Measurements from ENCODE around the gene M1AP.
A peak's percentile ranks its signal among the peaks of the same experiment; 100 is the strongest.

The M1AP gene

DNA sequence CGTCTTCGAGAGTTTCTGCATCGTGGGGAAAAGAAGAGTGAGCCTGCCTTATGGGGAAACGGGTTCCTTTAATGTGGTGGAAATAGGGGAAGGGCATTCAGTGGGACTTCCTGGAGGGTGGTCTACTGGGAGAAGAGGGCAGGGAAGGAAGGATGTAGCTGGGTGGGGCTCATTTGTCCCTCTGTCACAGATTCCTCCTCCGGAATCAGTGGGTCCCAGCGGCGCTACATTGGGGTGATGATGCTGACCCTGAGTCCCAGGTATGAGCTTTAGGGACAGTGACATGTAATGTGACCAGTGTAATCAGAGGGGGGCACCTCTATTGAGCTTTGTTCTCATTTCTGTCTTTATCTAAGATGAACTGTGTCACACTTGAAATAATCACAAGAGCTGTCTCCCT lies 116.5 kb downstream of the M1AP start:
- DNase-seq (ENCODE audit: insufficient read length, low spot score) (no peak), FAIRE-seq (no peak)
- TF ChIP-seq PAX5 (IDR thresholded peaks at IDR 0.05; ENCODE audit: insufficient read depth, low read length, severe bottlenecking), result no peak
- no peak for TF ChIP-seq POU2F2 (IDR thresholded peaks at IDR 0.05; ENCODE audit: low read depth, low read length)
- TF ChIP-seq POLR2AphosphoS5 (IDR thresholded peaks at IDR 0.05; ENCODE audit: low read depth, low read length), result no peak
- TF ChIP-seq POLR2A (IDR thresholded peaks at IDR 0.05; ENCODE audit: low read depth, low read length), result no peak
- no peak for TF ChIP-seq TAF1 (IDR thresholded peaks at IDR 0.05; ENCODE audit: low read depth, low read length)
- no peak for TF ChIP-seq SPI1 (IDR thresholded peaks at IDR 0.05; ENCODE audit: low read depth, low read length)

DNA sequence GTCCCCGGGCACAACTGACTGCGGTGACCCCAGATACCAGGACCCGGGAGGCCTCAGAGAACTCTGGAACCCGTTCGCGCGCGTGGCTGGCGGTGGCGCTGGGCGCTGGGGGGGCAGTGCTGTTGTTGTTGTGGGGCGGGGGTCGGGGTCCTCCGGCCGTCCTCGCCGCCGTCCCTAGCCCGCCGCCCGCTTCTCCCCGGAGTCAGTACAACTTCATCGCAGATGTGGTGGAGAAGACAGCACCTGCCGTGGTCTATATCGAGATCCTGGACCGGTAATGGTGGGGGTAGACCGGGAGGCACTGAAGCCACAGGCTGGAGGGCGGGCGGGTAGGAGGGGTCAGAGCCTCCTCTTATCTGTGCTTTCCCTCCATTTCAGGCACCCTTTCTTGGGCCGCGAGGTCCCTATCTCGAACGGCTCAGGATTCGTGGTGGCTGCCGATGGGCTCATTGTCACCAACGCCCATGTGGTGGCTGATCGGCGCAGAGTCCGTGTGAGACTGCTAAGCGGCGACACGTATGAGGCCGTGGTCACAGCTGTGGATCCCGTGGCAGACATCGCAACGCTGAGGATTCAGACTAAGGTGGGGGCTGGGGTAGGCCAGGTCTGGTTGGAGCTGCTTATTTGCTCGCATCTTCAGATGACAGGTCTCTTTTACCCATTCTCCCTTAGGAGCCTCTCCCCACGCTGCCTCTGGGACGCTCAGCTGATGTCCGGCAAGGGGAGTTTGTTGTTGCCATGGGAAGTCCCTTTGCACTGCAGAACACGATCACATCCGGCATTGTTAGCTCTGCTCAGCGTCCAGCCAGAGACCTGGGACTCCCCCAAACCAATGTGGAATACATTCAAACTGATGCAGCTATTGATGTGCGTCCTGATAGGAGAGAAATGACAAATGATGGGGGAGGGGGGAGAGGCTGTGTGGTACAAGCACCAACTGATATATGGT lies 117.6 kb downstream of the M1AP start:
- DNase-seq (ENCODE audit: insufficient read length, low spot score) (no peak), FAIRE-seq (peak; percentile 62)
- 0 out of 2 replicates have a peak, but pooled peaks have one; percentile 6 for TF ChIP-seq POU2F2 (IDR thresholded peaks at IDR 0.05; ENCODE audit: low read depth, low read length)
- peak; percentile 79 for TF ChIP-seq POLR2A (IDR thresholded peaks at IDR 0.05; ENCODE audit: low read depth, low read length)
- no peak for TF ChIP-seq PAX5 (IDR thresholded peaks at IDR 0.05; ENCODE audit: insufficient read depth, low read length, severe bottlenecking)
- no peak for TF ChIP-seq SPI1 (IDR thresholded peaks at IDR 0.05; ENCODE audit: low read depth, low read length)
- no peak for TF ChIP-seq TAF1 (IDR thresholded peaks at IDR 0.05; ENCODE audit: low read depth, low read length)
- TF ChIP-seq POLR2AphosphoS5 (IDR thresholded peaks at IDR 0.05; ENCODE audit: low read depth, low read length), result peak; percentile 35; the same call in 1 of the 2 replicates

DNA sequence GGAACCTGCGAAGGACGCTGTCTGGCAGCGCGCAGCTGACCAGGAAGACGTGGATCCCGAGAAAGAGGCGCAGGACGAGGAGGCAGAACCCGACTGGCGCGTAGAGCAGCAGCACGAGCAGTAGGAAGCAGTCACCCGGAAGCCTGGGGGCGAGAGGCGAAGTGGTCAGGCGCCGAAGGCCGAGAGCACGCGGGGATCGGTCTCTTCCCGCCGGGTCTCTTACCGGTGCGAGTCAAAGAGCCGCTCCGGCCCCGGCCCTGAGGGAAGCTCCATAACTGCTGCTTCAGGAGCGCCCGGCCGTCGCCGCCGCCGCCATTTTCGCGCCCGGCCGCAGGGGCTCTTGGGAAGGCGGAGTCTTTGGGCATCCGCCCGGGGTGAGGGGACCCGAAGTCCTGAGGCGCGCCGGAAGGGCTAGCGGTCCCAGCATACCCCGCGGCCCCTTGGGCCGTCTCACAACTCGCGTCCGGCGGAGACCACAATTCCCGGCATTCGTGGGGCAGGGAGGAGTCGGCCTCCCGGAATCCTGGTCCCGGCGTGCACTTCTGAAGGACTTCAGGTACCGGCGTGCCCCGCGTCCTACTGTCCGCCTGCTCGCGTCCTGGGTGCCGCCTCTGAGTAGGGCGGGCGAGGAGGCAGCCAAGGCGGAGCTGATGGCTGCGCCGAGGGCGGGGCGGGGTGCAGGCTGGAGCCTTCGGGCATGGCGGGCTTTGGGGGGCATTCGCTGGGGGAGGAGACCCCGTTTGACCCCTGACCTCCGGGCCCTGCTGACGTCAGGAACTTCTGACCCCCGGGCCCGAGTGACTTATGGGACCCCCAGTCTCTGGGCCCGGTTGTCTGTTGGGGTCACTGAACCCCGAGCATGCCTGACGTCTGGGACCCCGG lies 118.5 kb downstream of the M1AP start, which contains the start of the genes AUP1 and HTRA2:
Gene AUP1 (minus strand): TSS at position 350 of the 882 bp plus-strand sequence. CDS start 77 bp downstream, at position 273.
Gene HTRA2 (plus strand): TSS at position 577 of the 882 bp plus-strand sequence. CDS start 74 bp downstream, at position 651.
- FAIRE-seq (peak; percentile 95), DNase-seq (ENCODE audit: insufficient read length, low spot score) (peak; percentile 99)
- TF ChIP-seq POLR2A (IDR thresholded peaks at IDR 0.05; ENCODE audit: low read depth, low read length) (no peak; the same call in 1 of the 2 replicates), POLR2AphosphoS5 (IDR thresholded peaks at IDR 0.05; ENCODE audit: low read depth, low read length) (peak; percentile 84), TAF1 (IDR thresholded peaks at IDR 0.05; ENCODE audit: low read depth, low read length) (peak; percentile 89; the same call in 1 of the 2 replicates), POU2F2 (IDR thresholded peaks at IDR 0.05; ENCODE audit: low read depth, low read length) (0 out of 2 replicates have a peak, but pooled peaks have one; percentile 26)

DNA sequence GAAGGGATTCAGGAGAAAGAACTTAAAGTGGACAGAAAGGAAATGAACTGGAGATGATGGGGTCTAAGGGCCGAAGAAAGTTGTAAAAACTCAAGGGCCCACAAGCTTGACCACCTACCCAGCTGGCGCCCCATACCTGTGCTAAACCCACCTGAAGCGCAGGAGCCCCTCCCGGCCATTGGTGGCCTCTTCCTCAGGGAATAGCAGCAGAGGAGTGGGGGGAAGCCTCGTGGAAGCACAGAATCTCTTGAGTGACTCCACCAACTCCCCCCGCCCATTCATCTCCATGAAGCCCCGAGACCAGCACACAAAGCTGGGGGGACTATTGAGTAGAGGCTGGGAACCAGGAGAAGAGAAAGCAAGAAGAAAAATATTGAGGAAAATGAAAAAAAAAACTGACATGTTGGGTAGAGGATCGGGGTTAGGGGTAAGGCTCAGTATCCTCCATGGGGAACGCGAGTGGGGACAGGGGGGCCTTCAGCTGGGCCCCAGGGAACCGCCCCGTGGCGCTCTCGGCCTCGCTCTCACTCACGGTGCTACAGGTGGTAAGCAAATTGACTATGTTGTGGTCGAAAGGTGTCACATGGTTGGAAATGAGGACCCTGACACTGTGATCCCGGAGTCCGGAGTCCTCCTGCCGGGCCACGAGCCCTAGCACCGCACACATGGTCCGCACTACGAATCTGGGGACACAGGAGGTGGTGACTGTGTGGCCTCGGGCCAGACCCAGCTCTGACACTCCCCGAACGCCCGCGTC lies 119.4 kb downstream of the M1AP start:
- no peak for FAIRE-seq
- DNase-seq (ENCODE audit: insufficient read length, low spot score), result no peak
- no peak for TF ChIP-seq SPI1 (IDR thresholded peaks at IDR 0.05; ENCODE audit: low read depth, low read length)
- 0 out of 2 replicates have a peak, but pooled peaks have one; percentile 13 for TF ChIP-seq POLR2AphosphoS5 (IDR thresholded peaks at IDR 0.05; ENCODE audit: low read depth, low read length)
- TF ChIP-seq TAF1 (IDR thresholded peaks at IDR 0.05; ENCODE audit: low read depth, low read length), result no peak

DNA sequence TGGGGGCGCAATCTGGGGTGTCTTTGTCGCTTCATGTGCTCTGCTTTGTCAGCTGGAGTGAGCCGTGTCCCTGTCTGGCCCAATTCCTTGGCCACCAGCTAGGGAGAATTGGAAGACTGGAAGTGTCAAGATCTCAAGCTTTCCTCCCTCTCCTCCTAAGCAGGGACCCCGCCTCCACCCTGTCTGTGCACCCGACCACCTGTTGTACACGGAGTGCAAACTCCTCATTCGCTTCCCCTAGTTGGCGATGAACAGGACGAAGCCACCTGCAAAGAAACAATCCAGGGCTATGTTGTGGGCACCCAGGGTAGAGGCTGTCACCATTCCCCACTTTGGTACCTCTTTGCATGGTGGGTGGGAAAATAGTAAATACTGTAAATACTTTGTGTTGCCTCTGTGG lies 120.4 kb downstream of the M1AP start:
- TF ChIP-seq POLR2A (IDR thresholded peaks at IDR 0.05; ENCODE audit: low read depth, low read length) (no peak), PAX5 (IDR thresholded peaks at IDR 0.05; ENCODE audit: insufficient read depth, low read length, severe bottlenecking) (no peak), POU2F2 (IDR thresholded peaks at IDR 0.05; ENCODE audit: low read depth, low read length) (no peak), TAF1 (IDR thresholded peaks at IDR 0.05; ENCODE audit: low read depth, low read length) (no peak), SPI1 (IDR thresholded peaks at IDR 0.05; ENCODE audit: low read depth, low read length) (no peak), POLR2AphosphoS5 (IDR thresholded peaks at IDR 0.05; ENCODE audit: low read depth, low read length) (no peak)
- DNase-seq (ENCODE audit: insufficient read length, low spot score), result no peak
- no peak for FAIRE-seq

DNA sequence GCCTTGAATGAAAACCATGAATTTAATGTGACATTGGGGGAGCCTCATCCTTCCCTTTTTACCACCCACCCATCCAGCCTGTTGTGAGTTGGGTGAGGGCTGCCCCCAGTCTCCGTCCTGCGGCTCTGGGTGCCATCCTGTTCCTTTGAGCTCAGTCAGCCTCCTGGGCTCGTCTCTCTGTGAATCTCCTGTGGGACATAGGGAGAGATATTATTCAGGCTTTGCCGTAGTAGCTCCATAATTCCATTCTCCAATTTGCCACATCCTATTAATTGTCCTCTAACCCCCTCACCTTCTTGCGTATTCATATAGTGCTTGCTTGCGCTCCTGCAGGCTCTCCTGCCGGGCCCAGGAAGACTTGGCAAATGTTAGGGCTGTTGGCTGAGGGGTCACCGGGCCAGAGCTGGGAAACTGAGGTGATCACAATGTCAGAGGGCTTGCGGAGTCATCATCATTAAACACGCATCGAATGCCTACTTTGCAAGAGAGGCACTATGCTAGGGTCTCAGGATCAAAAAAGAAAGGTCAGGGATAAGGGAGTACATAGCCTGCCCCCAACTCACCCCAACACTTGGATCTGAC lies 121.4 kb downstream of the M1AP start:
- no peak for FAIRE-seq

DNA sequence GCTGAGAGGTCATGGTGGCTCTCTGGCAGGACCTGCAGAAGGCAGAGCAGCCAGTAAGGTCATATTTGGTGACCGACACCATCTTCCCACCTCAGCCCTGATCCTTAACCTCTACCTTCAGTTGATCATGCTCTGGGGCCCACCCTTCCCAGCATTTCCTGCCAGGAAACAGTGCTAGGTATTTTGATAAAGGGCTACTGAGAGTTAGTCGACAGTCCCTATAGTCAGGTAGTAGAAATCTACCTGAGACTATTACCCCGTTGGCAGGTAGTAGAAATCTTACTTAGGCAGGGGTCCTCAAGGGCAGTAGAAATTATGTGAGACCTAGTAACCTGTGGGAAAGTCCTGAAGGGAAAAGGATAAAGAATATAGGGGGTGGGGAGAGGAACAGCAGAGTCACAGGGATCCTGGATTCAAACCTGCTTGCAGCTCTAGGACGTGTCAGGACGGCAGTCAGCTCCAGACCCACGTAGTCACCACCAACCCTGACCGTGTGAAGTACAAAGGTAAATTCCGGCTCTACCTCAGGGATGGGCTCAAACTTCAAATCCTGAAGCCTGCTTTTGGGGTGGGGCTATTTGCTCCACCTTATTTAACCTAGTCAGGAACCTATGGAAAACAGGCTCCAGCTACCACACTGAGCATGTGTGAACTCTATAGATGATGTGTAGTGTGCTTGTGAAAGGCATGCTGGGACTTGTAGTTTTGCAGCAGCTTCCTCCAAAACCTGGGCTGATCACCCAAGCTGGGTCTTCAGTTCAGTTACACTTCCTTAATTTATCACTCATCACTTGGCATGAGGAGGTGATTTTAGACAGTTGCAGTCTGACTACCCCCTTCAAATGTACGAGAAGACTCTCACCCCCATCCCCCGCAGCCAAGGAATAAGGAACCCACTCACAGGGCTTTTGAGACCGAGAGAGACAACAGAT lies 122.1 kb downstream of the M1AP start, which contains the start of gene DQX1:
Gene DQX1 (minus strand): TSS at position 515 of the 932 bp plus-strand sequence. CDS start 502 bp downstream, at position 13.
- FAIRE-seq (peak; percentile 75), DNase-seq (ENCODE audit: insufficient read length, low spot score) (no peak)
- peak; percentile 90 for TF ChIP-seq SPI1 (IDR thresholded peaks at IDR 0.05; ENCODE audit: low read depth, low read length)
- 0 out of 2 replicates have a peak, but pooled peaks have one; percentile 27 for TF ChIP-seq POLR2A (IDR thresholded peaks at IDR 0.05; ENCODE audit: low read depth, low read length)
- no peak for TF ChIP-seq POLR2AphosphoS5 (IDR thresholded peaks at IDR 0.05; ENCODE audit: low read depth, low read length)
- TF ChIP-seq PAX5 (IDR thresholded peaks at IDR 0.05; ENCODE audit: insufficient read depth, low read length, severe bottlenecking), result no peak
- no peak for TF ChIP-seq TAF1 (IDR thresholded peaks at IDR 0.05; ENCODE audit: low read depth, low read length)
- no peak; the same call in none of the 2 replicates for TF ChIP-seq POU2F2 (IDR thresholded peaks at IDR 0.05; ENCODE audit: low read depth, low read length)

More for the DNA sequence above, 121.4 kb downstream of the M1AP start:
- TF ChIP-seq POLR2AphosphoS5 (IDR thresholded peaks at IDR 0.05; ENCODE audit: low read depth, low read length) (no peak), SPI1 (IDR thresholded peaks at IDR 0.05; ENCODE audit: low read depth, low read length) (no peak), PAX5 (IDR thresholded peaks at IDR 0.05; ENCODE audit: insufficient read depth, low read length, severe bottlenecking) (no peak), TAF1 (IDR thresholded peaks at IDR 0.05; ENCODE audit: low read depth, low read length) (no peak), POLR2A (IDR thresholded peaks at IDR 0.05; ENCODE audit: low read depth, low read length) (no peak; the same call in 1 of the 2 replicates), POU2F2 (IDR thresholded peaks at IDR 0.05; ENCODE audit: low read depth, low read length) (no peak)
- no peak for DNase-seq (ENCODE audit: insufficient read length, low spot score)

All from GM12891 (cell line).